Measurements from ENCODE around the gene AP4M1. TPM values are rescaled to one million over a fixed set of nuclear protein-coding genes. Genes with fewer than 3 reads are reported as not detected.
"Not testable (repeated sequence)": the region's sequence is repeated elsewhere in the genome, so short reads cannot be mapped to it uniquely, and the experiment has no call there.

Gene AP4M1
- total RNA-seq, 1 donor from 2014 or later = 19.5 TPM

DNA sequence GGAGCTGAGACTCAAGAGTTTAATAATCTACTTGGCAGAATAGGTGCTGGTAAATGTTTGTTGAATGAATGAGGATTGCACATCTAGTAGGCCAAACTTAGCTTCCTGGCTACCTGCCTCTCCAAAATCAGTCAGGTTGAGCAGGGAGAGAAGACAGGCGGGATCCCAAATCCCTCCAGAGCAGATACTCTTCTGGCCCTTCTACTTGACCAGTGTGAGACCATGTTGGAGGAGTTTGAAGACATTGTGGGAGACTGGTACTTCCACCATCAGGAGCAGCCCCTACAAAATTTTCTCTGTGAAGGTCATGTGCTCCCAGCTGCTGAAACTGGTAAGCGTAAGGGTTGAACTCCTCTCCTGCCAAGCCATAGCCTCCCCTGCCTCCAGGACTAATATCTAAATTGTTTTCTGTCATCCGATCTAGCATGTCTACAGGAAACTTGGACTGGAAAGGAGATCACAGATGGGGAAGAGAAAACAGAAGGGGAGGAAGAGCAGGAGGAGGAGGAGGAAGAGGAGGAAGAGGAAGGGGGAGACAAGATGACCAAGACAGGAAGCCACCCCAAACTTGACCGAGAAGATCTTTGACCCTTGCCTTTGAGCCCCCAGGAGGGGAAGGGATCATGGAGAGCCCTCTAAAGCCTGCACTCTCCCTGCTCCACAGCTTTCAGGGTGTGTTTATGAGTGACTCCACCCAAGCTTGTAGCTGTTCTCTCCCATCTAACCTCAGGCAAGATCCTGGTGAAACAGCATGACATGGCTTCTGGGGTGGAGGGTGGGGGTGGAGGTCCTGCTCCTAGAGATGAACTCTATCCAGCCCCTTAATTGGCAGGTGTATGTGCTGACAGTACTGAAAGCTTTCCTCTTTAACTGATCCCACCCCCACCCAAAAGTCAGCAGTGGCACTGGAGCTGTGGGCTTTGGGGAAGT is 23.1 kb downstream of the AP4M1 start:
- intact Hi-C loops (cut with DNase I) = no loop called here
- DNase-seq (ENCODE audit: low spot score) = no peak
- ATAC-seq = no peak

DNA sequence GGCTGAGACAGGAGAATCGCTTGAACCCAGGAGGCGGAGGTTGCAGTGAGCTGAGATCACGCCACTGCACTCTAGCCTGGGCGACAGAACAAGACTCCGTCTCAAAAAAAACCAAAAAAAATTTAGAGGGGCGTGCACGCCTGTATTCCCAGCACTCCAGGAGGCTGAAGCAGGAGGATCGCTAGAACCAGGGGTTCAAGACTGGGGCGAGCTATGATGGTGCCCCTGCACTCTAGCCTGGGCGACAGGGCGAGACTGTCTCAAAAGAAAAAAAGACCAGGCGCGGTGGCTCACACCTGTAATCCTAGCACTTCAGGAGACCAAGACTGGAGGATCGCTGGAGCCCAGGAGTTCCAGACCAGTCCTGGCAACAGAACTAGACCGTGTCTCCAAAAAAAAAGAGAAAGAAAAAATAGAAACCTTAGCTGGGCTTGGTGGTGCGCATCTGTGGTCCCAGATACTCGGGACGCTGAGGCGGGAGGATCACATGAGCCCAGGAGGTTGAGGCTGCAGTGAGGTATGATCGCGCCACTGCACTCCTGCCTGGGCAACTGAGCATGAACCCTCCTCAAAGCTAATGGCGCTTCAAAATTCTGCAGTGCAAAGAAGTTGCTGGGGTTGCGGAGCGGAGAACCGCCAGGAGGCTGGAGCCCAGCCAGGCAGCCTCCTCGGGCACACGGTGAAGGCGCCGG is 24.9 kb downstream of the AP4M1 start:
- ATAC-seq (peak; percentile 49), DNase-seq (ENCODE audit: low spot score) (no peak)
- intact Hi-C loops (cut with DNase I) = no loop called here

DNA sequence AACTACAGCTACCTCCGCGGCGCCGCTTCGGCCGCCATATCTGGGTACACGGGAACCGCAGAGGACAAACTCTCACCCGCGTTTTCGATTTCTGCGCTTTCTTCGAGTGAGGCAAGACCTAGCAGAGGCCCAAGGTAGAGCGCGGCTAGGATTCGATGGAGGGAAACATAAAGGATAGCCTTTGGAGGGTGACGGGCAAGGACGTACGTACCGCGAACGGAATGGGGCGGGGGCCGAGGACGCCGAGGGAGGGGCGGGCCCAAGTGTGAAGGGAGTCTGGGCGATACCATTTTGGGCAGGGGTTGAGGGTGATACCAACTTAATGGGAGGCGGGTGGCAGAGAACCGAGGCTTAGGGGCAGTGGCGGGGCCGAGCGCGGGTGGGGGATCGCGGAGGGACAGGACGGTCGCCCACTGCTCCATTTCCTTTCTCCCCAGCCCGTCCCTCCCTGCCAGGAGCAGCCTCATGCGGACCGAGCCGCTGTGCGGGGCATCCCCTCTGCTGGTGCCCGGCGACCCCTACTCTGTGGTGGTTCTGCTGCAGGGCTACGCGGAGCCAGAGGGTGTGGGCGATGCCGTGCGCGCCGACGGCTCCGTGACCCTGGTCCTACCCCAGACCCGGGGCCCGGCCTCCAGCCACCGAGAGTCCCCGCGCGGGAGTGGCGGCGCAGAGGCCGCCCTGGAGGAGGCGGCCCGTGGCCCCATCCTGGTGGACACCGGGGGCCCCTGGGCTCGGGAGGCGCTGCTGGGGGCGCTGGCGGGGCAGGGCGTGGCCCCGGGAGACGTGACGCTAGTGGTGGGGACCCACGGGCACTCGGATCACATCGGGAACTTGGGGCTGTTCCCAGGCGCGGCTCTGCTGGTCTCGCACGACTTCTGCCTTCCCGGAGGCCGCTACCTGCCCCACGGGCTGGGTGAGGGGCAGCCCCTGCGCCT is 25.8 kb downstream of the AP4M1 start, which contains the start of gene MBLAC1:
TSS of gene MBLAC1 (plus strand) at position 37 of the 935 bp plus-strand sequence. CDS start at position 466, 429 bp downstream.
- ATAC-seq = peak; percentile 95
- intact Hi-C loops (cut with DNase I) = no loop called here
- peak; percentile 93 for DNase-seq (ENCODE audit: low spot score)

DNA sequence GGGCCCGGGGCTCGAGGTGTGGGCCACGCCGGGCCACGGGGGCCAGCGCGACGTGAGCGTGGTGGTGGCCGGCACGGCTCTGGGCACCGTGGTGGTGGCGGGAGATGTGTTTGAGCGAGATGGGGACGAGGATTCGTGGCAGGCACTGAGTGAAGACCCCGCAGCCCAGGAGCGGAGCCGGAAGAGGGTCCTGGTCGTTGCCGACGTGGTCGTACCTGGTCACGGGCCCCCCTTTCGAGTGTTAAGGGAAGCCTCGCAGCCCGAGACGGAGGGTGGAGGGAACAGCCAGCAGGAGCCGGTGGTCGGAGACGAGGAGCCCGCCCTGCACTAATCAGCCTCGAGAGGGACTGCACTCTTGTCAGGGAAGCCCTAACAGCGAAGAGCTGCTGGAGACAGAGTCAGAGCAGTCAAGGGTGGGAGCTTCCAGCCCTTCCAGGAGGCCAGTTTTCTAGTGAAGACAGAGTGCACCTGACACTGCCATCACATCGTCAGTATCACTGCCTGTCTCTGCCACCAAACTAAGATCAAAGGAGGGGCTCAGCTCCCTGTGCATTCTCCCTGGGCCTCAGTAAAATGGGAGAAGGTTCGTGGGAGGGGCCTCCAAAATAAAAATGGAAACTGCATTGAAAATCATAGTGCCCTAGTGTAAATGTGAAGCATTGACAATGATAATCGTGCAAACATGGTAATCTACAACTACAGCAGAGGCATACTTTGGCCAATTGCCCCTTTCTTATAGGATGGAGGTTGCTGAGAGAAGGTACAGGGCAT is 26.6 kb downstream of the AP4M1 start:
- ATAC-seq (no peak), DNase-seq (ENCODE audit: low spot score) (no peak)
- intact Hi-C loops (cut with DNase I) = no loop called here

DNA sequence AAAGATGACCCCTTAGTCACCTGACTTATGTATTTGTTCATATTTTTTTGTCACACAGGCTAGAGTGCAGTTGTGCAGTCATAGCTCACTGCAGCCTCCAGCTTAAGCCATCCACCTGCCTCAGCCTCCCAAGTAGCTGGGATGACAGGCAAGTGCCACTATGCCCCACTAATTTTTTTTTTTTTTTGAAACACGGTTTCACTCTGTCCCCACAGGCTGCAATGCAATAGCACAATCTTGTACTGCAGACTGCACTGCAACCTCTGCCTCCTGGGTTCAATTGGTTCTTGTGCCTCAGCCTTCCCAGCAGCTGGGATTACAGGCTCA is 27.2 kb downstream of the AP4M1 start:
- intact Hi-C loops (cut with DNase I) = no loop called here
- DNase-seq (ENCODE audit: low spot score) (no peak), ATAC-seq (no peak)

DNA sequence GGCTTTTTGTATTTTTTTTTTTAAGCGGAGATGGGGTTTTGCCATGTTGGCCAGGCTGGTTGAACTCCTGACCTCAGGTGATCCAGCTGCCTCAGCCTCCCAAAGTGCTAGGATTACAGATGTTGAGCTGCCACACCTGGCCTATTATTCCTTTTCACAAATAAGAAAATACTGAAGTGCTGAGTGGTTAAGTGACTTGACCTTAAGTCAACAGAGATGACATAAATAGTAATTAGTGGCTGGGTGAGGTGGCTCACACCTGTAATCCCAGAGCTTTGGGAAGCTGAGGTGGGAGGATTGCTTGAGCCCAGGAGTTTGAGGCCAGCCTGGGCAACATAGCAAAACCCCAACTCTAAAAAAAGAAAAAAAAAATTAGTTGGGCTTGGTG is 28.8 kb downstream of the AP4M1 start:
- not testable (repeated sequence) for ATAC-seq; DNase-seq (ENCODE audit: low spot score)
- intact Hi-C loops (cut with DNase I) = loop anchor here (10.0 kb wide), 1 partner anchor 75 kb away; no protein-coding TSS in a partner anchor

DNA sequence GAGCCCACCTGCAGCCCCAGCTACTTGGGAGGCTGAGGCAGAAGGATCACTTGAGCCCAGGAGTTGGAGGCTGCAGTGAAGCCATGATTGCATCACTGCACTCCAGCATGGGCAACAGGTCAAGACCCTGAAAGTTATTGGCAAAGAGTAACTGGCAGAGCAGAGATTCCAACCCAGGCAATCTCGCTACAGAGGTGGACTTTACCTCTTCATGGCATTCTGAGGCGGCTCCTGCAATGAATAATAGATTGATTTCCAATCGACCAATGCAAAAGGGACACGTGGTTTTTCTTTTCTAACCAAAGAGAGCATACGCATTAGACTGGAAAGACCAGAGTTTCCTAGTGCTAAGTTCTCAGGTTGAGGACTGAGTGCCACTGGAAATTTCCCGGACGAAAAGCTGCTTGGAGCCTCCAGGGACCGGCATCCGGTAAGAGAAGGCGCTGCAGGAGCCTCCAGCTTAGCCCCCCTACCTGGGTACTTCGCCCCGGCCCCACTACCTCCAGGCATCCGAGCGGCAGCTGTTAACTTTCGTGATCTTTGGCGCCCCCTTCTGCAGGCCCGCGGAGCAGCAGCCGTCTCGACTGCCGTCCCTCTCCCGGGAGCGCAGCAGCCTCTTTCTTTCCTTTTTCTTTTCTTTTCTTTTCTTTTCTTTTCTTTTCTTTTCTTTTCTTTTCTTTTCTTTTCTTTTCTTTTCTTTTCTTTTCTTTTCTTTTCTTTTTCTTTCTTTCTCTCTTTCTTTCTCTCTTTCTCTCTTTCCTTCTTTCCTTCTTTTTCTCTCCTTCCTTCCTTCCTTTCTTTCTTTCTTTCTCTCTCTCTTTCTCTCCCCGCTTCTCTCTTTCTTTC is 29.4 kb downstream of the AP4M1 start:
- intact Hi-C loops (cut with DNase I) = loop anchor here (10.0 kb wide), 1 partner anchor 74 kb away; no protein-coding TSS in a partner anchor
- DNase-seq (ENCODE audit: low spot score) = peak; percentile 90
- no peak for ATAC-seq

DNA sequence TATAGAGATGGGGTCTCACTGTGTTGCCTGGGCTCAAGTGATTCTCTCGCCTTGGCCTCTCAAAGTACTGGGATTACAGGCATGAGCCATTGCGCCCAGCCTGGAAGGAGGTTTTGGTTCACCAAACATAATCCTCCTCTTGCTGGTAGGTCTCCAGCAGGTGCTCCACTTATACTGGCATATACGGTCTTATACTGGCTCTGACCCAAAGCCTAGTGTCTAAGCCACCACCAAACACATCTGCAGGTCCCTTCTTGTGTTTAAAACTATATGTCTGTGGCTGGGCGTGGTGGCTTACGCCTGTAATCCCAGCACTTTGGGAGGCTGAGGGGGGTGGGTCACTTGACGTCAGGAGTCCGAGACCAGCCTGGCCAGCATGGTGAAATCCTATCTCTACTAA is 30.7 kb downstream of the AP4M1 start:
- no peak for ATAC-seq
- intact Hi-C loops (cut with DNase I) = loop anchor here (10.0 kb wide), 1 partner anchor 73 kb away; no protein-coding TSS in a partner anchor
- DNase-seq (ENCODE audit: low spot score) = no peak

DNA sequence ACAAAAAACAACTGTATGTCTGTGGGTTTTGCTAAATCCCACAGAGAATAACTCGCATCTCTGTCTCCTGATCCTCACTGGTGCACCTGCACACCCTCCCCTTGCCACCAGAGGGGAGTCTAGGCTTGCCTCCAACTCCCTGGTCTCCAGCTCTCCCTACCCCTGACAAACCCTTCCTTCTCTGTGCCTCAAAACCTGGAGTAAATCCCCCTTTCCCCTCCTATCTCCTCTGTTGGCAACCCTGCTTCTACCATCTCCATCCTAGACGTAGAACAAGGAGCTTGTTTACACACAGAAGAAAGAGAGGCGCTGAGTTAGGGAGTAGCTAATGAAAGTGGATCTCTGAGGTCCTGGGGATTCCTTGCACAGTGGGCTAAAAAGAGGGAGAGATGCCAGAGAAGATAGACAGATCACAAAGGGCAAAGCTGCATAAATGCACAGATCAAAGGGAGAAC is 31.3 kb downstream of the AP4M1 start:
- ATAC-seq = peak; percentile 80
- intact Hi-C loops (cut with DNase I) = loop anchor here (10.0 kb wide), 1 partner anchor 72 kb away; no protein-coding TSS in a partner anchor
- no peak for DNase-seq (ENCODE audit: low spot score)

DNA sequence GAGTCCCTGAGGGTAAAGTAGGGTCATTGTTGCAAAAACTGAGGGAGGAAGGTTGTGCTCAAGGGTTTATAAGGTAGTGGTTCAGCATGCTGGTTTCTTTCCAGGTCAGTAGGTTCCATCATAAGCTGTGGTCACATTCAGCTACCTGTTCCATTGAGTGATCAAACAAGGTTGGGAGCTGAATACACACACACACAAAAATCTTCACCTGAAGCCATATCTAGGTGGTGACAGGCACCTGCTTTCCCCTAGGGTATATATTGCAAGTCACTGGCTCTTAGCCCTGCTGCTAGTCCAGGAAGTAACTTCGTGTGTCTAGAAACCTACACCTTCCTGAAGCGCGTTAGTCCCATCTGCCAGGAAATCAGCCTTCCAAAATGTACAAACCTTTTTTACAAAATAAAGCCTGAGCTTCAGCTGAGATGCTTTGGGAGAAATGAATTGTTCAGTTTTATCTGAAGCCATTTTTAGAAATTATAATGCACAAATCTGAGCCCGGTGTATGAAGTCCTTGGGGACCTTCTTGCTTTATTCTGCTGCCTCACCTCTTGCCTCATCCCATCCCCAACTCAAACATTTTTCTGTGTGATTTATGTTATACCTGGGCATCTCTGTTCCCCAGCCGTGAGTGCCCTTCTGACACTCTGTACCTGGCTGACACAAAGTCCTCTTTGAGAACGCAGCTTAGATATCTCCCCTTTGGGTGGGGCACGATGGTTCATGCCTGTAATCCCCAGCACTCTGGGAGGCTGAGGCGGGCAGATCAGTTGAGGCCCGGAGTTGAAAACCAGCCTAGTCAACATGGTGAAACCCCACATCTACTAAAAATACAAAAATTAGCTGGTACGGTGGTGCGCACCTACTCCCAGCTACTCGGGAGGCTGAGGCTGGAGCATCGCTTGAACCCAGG is 36.7 kb downstream of the AP4M1 start:
- DNase-seq (ENCODE audit: low spot score) (no peak), ATAC-seq (no peak)
- intact Hi-C loops (cut with DNase I) = loop anchor here (10.0 kb wide), 1 partner anchor 67 kb away; no protein-coding TSS in a partner anchor

DNA sequence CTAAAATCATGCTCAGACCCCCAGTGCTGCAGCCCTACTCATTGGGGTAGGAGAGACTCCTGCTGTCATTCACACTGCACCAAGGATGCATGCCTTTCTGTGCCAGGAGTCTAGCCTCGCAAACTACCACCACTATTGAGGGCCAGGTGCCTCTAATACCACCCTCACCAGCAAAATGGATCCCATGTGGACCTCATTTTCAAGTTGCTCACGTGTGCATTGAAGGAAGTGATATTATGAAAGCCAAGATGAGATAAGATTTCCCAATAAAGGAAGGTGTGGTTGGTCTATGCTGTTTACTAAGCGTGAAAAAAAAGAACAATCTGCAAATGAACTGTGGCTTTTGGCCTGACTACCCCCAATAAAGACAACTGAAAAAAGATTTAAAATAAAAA is 40.1 kb downstream of the AP4M1 start:
- ATAC-seq (no peak), DNase-seq (ENCODE audit: low spot score) (no peak)
- intact Hi-C loops (cut with DNase I) = no loop called here

DNA sequence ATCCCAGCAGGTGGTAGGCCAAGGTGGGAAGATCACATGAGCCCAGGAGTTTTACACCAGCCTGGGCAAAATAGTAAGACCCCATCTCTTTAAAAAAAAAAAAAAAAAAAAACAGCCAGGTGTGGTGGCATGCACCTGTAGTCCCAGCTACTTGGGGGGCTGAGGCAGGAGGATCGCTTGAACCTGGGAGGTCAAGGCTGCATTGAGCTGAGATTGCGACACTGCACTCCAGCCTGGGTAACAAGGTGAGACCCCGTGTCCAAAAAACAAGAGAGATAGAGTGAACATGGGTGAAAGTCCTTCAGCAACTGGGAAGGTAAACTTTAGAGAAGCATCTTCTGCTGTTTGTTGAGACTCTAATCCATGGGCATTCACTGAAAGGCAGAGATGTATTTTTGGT is 41.0 kb downstream of the AP4M1 start:
- intact Hi-C loops (cut with DNase I) = no loop called here
- no peak for DNase-seq (ENCODE audit: low spot score)
- ATAC-seq = no peak

DNA sequence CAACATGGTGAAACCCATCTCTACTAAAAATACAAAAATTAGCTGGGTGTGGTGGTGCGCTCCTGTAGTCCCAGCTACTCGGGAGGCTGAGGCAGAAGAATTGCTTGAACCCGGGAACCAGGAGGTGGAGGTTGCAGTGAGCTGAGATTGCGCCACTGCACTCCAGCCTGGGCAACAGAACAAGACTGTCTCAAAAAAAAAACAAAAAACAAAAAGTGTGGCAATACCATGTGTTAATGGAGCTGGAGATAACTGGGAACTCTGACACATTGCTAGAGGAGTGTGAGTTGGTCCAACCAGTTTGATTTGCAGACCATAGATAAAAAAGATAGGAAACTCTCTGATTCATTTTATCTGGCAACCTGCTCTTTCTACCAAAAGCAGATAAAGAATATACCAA is 44.9 kb downstream of the AP4M1 start:
- ATAC-seq; DNase-seq (ENCODE audit: low spot score); intact Hi-C loops (cut with DNase I): not testable (repeated sequence)

DNA sequence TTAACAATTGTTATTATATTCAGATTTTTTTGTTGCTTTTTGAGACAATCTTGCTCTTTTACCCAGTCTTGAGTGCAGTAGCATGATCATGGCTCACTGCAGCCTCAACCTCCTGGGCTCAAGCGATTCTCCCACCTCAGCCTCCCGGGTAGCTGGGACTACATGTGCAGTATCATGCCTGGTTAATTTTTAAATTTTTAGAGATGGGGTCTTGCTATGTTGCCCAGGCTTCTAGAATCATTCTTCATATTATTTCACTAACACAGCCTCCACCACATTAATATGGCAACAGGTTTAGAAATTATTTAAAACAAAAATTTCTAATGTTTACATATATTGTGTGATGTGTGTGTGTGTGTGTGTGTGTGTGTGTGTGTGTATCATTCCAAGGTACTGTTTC is 45.8 kb downstream of the AP4M1 start:
- DNase-seq (ENCODE audit: low spot score) (no peak), ATAC-seq (no peak)
- intact Hi-C loops (cut with DNase I) = no loop called here

DNA sequence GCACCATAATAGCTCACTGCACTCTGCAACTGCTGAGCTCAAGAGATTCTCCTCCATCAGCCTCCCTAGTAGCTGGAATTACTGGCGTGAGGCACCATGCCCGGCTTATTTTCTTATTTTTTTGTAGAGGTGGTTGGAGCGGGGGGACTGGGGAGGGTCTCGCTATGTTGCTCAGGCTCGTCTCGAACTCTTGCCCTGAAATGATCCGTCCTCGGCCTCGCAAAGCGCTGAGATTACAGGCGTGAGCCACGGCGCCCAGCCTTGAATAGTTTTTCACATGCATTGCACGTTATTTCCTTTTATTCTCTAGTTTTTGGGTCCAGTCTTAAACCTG is 46.7 kb downstream of the AP4M1 start:
- ATAC-seq (no peak), DNase-seq (ENCODE audit: low spot score) (no peak)
- intact Hi-C loops (cut with DNase I) = no loop called here

DNA sequence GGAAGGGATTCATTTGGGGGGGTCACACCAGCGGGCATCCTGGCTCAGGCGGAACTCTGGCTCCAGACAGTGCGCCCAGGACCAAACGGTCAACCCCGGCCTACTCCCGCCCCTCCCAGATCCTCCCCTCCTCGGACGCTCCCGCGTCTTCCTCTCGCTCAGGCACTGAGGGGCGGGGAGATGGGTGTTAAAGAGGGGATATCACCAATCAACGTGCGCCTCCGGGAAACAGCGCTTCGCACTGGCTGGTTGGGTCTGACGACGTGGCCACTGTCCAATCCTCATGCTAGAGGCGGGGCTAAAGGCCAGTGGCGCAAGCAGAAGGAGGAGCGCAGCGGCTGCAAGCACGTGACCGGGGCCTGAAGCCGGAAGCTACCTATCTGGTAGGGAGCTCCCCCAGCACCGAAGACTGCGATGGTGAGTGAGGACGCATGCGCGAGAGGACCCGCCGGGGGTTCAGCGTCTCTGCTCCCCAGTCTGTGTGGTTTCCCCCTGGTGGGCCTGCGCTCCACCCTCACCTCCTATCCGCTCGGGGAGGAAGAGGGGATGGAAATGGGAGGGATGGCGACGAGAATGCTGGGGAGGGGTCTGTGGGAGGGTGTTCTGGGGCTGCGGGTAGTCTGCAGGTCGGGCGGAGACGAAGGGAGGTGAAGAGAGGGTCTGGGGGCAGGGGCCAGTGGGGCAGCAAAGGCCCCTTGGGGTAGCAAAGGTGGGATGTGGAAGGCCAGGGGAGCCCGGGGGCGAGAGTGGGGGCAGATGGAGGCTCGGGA is 47.3 kb downstream of the AP4M1 start, which contains the start of gene LAMTOR4:
TSS of gene LAMTOR4 (plus strand) at position 360 of the 770 bp plus-strand sequence. CDS start at position 415, 55 bp downstream.
- DNase-seq (ENCODE audit: low spot score) = peak; percentile 99
- intact Hi-C loops (cut with DNase I) = no loop called here
- peak; percentile 99 for ATAC-seq
